ENCODE data around the gene SPAG9.

Gene SPAG9

DNA sequence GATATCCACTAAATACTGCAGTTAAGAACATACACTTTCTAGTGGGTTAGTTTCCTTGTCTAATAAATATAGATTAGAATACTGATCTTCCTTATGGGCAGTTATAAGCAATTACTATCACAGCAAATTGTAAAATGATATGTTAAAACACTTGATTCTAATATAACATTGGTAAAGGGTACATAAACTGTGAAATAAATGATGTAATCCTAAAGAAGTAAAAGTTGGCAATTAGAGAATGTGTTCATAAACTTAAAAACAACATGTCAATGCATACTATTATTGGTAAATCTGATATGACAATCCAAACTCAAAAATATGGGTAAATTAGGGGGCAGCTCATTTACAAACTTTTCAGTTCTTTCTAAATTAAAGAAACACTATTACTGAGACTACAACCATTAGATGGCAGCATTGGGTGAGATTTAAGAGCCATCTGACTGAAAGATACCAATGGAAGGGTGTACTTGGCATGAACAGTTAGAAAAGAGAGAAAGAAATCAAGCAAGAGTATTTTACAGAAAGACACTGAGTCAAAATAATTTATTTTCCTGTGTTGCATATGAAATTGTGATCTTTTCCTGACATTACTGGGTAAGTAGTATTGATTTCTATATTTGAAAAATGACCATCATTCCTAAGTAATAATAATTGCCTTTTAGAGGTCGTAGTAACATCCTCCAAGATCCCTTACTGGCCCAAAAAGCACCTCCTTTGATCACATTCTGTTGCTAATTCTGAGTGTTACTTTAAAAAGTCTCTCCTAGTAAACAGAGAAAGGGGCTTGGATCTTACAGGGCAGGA is 119.6 kb downstream of the SPAG9 start:
- H3K27ac ChIP-seq (ENCODE audit: low read length), result no peak overlapping the region
- peak; percentile 88 for ATAC-seq (ENCODE audit: insufficient read depth, low read depth)

DNA sequence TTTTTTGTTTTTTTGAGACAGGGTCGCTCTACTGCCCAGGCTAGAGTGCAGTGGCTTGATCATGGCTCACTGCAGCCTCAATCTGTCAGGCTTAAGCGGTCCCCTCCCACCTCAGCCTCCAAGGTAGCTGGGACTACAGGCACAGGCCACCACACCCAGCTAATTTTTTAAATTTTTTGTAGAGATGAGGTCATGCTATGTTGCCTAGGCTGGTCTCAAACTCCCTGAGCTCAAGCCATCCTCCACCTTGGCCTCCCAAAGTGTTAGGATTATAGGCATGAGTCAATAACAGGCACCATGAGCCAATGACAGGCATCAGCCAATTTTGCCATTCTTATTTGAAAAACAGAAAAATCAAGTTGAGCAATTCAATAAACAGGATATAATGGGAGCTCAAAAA is 125.0 kb downstream of the SPAG9 start:
- no peaks in the 10 kb centered on the region for H3K4me1 ChIP-seq (ENCODE audit: insufficient read depth, low read length)
- no peak overlapping the region for H3K9ac ChIP-seq (ENCODE audit: low read depth, low read length)
- H3K79me2 ChIP-seq (ENCODE audit: insufficient read depth, low read length), result no peaks in the 10 kb centered on the region
- DNase-seq (no peak), ATAC-seq (ENCODE audit: insufficient read depth, low read depth) (no peak)
- no peaks in the 10 kb centered on the region for H4K20me1 ChIP-seq (ENCODE audit: insufficient read depth, low read length)
- H3K36me3 ChIP-seq (ENCODE audit: insufficient read depth, low read length), result peaks cover 82% of the 10 kb centered on the region
- H3K4me2 ChIP-seq (ENCODE audit: insufficient read depth, low read length), result no peak overlapping the region
- no peak overlapping the region for H3K4me3 ChIP-seq (ENCODE audit: low read depth in 1 of 2, low read length in 2 of 2)
- H3K9me3 ChIP-seq (ENCODE audit: insufficient read depth, low read length, severe bottlenecking), result no peaks in the 10 kb centered on the region
- TF ChIP-seq, protein P1, sequence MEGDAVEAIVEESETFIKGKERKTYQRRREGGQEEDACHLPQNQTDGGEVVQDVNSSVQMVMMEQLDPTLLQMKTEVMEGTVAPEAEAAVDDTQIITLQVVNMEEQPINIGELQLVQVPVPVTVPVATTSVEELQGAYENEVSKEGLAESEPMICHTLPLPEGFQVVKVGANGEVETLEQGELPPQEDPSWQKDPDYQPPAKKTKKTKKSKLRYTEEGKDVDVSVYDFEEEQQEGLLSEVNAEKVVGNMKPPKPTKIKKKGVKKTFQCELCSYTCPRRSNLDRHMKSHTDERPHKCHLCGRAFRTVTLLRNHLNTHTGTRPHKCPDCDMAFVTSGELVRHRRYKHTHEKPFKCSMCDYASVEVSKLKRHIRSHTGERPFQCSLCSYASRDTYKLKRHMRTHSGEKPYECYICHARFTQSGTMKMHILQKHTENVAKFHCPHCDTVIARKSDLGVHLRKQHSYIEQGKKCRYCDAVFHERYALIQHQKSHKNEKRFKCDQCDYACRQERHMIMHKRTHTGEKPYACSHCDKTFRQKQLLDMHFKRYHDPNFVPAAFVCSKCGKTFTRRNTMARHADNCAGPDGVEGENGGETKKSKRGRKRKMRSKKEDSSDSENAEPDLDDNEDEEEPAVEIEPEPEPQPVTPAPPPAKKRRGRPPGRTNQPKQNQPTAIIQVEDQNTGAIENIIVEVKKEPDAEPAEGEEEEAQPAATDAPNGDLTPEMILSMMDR (IDR thresholded peaks at IDR 0.05; ENCODE audit: borderline replicate concordance, extremely low read depth, low read length, poor library complexity, severe bottlenecking), result no peak
- TF ChIP-seq EZH2 (IDR thresholded peaks at IDR 0.05; ENCODE audit: borderline replicate concordance, low read depth, low read length, severe bottlenecking), result no peak
- H2AFZ ChIP-seq (ENCODE audit: low read depth, low read length), result no peak overlapping the region
- H3K27ac ChIP-seq (ENCODE audit: low read length), result no peak overlapping the region
- H3K27me3 ChIP-seq (ENCODE audit: insufficient read depth, low read length, poor library complexity), result no peaks in the 10 kb centered on the region

More for the DNA sequence above, 119.6 kb downstream of the SPAG9 start:
- no peaks in the 10 kb centered on the region for H3K79me2 ChIP-seq (ENCODE audit: insufficient read depth, low read length)
- DNase-seq, result peak; percentile 21
- peaks cover 78% of the 10 kb centered on the region for H3K36me3 ChIP-seq (ENCODE audit: insufficient read depth, low read length)
- no peak for TF ChIP-seq EZH2 (IDR thresholded peaks at IDR 0.05; ENCODE audit: borderline replicate concordance, low read depth, low read length, severe bottlenecking)
- TF ChIP-seq, protein P1 (IDR thresholded peaks at IDR 0.05; ENCODE audit: borderline replicate concordance, extremely low read depth, low read length, poor library complexity, severe bottlenecking), result peak; percentile 71
- H3K9me3 ChIP-seq (ENCODE audit: insufficient read depth, low read length, severe bottlenecking), result no peaks in the 10 kb centered on the region
- no peak overlapping the region for H3K4me3 ChIP-seq (ENCODE audit: low read depth in 1 of 2, low read length in 2 of 2)
- no peaks in the 10 kb centered on the region for H3K27me3 ChIP-seq (ENCODE audit: insufficient read depth, low read length, poor library complexity)
- H3K9ac ChIP-seq (ENCODE audit: low read depth, low read length), result no peak overlapping the region
- no peaks in the 10 kb centered on the region for H3K4me1 ChIP-seq (ENCODE audit: insufficient read depth, low read length)
- no peak overlapping the region for H3K4me2 ChIP-seq (ENCODE audit: insufficient read depth, low read length)
- H4K20me1 ChIP-seq (ENCODE audit: insufficient read depth, low read length), result no peaks in the 10 kb centered on the region
- no peak overlapping the region for H2AFZ ChIP-seq (ENCODE audit: low read depth, low read length)

GRCh38 chr17:50993544-50993943 is 127.1 kb downstream of the SPAG9 start:
- H3K36me3 ChIP-seq (ENCODE audit: insufficient read depth, low read length), result peaks cover 79% of the 10 kb centered on the region
- no peak overlapping the region for H3K27ac ChIP-seq (ENCODE audit: low read length)

More at GRCh38 chr17:50993544-50993943, 127.1 kb downstream of the SPAG9 start:
- TF ChIP-seq, protein P1 (IDR thresholded peaks at IDR 0.05; ENCODE audit: borderline replicate concordance, extremely low read depth, low read length, poor library complexity, severe bottlenecking), result no peak
- no peak for TF ChIP-seq EZH2 (IDR thresholded peaks at IDR 0.05; ENCODE audit: borderline replicate concordance, low read depth, low read length, severe bottlenecking)
- Histone ChIP-seq H2AFZ (ENCODE audit: low read depth, low read length) (no peak overlapping the region), H3K4me1 (ENCODE audit: insufficient read depth, low read length) (no peaks in the 10 kb centered on the region), H3K79me2 (ENCODE audit: insufficient read depth, low read length) (no peaks in the 10 kb centered on the region), H3K4me2 (ENCODE audit: insufficient read depth, low read length) (no peak overlapping the region), H3K9ac (ENCODE audit: low read depth, low read length) (no peak overlapping the region), H3K27me3 (ENCODE audit: insufficient read depth, low read length, poor library complexity) (no peaks in the 10 kb centered on the region), H3K4me3 (ENCODE audit: low read depth in 1 of 2, low read length in 2 of 2) (no peak overlapping the region), H4K20me1 (ENCODE audit: insufficient read depth, low read length) (no peaks in the 10 kb centered on the region), H3K9me3 (ENCODE audit: insufficient read depth, low read length, severe bottlenecking) (no peaks in the 10 kb centered on the region)
- no peak for DNase-seq
- no peak for ATAC-seq (ENCODE audit: insufficient read depth, low read depth)

Data from DND-41 (cell line).